Right lobe of liver (tissue), 6 donors: ENCODE results near the gene ADD2. TPM values are rescaled to one million over a fixed set of nuclear protein-coding genes. Genes with fewer than 3 reads are reported as not detected.
A peak's percentile ranks its signal among the peaks of the same experiment; 100 is the strongest.

ENCODE experiments used
- ATAC-seq, 4 donors: fragments of 200-7000 bp; cut with Tn5 transposase; one replicate each; pipeline ENCODE4 v1.9.1; 2020; ENCODE audit warnings: mild to moderate bottlenecking in 4 of 4, moderate library complexity in 4 of 4
- DNase-seq, 3 donors: peaks; one replicate each; pipeline ENCODE4 v3.0.0-alpha.2; 2020
- H3K27ac ChIP-seq, 3 donors: fragments of 200-600 bp; one replicate each; pipeline ENCODE4 v1.8.0; 2022
- H3K27me3 ChIP-seq, 2 donors: fragments of 200-600 bp; one replicate each; pipeline ENCODE4 v1.8.0; 2022
- H3K36me3 ChIP-seq, 4 donors: fragments of 200-600 bp; sonication (generic) in 1 of 4; one replicate each; pipeline versions ENCODE4 v1.5.1 to v1.8.0; 2017 to 2022; ENCODE audit warnings: control low read depth in 1 of 4
- H3K4me1 ChIP-seq, 4 donors: fragments of 200-600 bp; sonication (generic) in 1 of 4; one replicate each; pipeline versions ENCODE4 v1.5.1 to v1.8.0; 2017 to 2022; ENCODE audit warnings: control low read depth in 1 of 4
- H3K4me3 ChIP-seq, 3 donors: fragments of 200-600 bp; one replicate each; pipeline ENCODE4 v1.8.0; 2022
- H3K9me3 ChIP-seq, 4 donors: fragments of 200-600 bp; sonication (generic) in 1 of 4; one replicate each; pipeline versions ENCODE4 v1.5.1 to v1.8.0; 2017 to 2022; ENCODE audit warnings: control low read depth in 1 of 4
- POLR2A ChIP-seq: fragments of 450-650 bp; IDR thresholded peaks from one replicate; pipeline ENCODE4 v1.6.1; 2017; ENCODE audit warnings: antibody characterized with exemption, mild to moderate bottlenecking
- WGBS: methylation state at CpG from one replicate; pipeline ENCODE4 v1.1.6; 2018; ENCODE audit warnings: low coverage, low lambda C conversion rate; ENCODE audit not compliant: insufficient coverage; ENCODE audit errors: missing lambda C conversion rate; 5-methylcytosine and 5-hydroxymethylcytosine counted together
- intact Hi-C, 2 donors: fragments of 100-400 bp; cut with DNase I; formaldehyde crosslinking; loops; one replicate each; pipeline versions ENCODE4 v1.11.2 to v1.14.1; 2022
- total RNA-seq, 6 experiments: library from RNA; depleted of rRNA in 2 of 6; stranded (reverse); fragments of >200 nt in 2 of 6; fragmentation: NEBNext Ultra II Directional in 3 of 6; extraction: Animal tissue kit (Norgen Biotek cat#: 25700) in 3 of 6; gene quantifications; one replicate each; pipeline versions ENCODE4 v1.1.0 to v1.2.4, GENCODE V29; 2016 to 2023
- TF ChIP-seq, protein P1 (sequence below), 4 donors: fragments of 200-600 bp in 3 of 4; fragments of 450-650 bp in 1 of 4; IDR thresholded peaks; one replicate each; pipeline versions ENCODE4 v1.5.1 to v1.8.0; 2016 to 2022; ENCODE audit warnings: antibody characterized with exemption in 4 of 4, mild to moderate bottlenecking in 2 of 4
- donor health status: DM: no; HTN: yes; CAD: no.
- donor health status: DM: no; HTN: no; CAD: no.
- donor health status: DM: no; HTN: no; CAD: no.
- donor health status: DM: no; HTN: yes; CAD: no.
- donor health status: DM: no; HTN: yes; CAD: no.

Gene ADD2
- total RNA-seq, 6 experiments from 2014 or later: under 0.01 to 1.00 (median 0.14) TPM; not detected in 1

DNA sequence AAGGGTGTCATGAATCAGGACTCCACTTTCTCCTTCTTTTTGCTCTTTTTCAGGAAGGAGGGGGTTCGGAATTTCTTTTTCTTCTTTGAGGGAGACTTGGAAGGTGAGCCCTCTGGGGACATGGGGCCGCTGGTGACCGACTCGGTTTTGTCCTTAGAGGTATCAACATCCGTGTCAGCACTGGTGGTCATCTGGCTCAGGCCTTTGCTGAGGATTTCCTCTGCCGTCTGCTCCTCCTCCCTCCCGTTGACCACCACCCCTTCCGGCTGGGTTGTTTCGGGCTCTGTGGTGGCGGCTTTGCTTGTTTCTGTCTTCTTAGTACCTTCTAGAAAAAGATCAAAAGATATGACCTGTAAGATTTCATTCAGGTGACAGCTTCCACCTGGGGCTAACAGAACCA, 104.6 kb downstream of the ADD2 start:
- no peak for TF ChIP-seq POLR2A
- TF ChIP-seq, protein P1, sequence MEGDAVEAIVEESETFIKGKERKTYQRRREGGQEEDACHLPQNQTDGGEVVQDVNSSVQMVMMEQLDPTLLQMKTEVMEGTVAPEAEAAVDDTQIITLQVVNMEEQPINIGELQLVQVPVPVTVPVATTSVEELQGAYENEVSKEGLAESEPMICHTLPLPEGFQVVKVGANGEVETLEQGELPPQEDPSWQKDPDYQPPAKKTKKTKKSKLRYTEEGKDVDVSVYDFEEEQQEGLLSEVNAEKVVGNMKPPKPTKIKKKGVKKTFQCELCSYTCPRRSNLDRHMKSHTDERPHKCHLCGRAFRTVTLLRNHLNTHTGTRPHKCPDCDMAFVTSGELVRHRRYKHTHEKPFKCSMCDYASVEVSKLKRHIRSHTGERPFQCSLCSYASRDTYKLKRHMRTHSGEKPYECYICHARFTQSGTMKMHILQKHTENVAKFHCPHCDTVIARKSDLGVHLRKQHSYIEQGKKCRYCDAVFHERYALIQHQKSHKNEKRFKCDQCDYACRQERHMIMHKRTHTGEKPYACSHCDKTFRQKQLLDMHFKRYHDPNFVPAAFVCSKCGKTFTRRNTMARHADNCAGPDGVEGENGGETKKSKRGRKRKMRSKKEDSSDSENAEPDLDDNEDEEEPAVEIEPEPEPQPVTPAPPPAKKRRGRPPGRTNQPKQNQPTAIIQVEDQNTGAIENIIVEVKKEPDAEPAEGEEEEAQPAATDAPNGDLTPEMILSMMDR (IDR thresholded peaks at IDR 0.05): no peak
- intact Hi-C loops: no loop called here

DNA sequence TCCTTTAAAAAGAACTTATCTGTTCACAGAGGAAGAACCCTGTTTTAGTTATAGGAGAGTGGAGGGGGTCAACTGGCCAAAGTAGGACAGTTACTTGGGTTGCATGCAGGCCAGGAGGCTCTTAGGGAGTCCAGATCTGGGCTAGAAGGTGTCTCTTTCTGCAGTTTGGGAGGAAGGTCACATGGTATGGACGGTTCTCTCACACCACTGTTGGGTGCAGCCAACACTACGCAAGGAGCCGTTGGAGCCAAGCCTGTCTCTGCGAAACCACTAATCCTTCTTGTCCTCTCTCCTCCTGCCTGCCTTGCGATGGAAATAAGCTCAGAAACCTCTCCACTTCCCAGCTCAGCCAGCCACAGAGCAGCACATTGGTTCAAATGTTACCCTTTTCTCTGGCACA, 108.4 kb downstream of the ADD2 start:
- H3K4me1 ChIP-seq: no peaks in the 10 kb centered on the region
- intact Hi-C loops: no loop called here
- TF ChIP-seq, protein P1 (IDR thresholded peaks at IDR 0.05): no peak
- TF ChIP-seq POLR2A: no peak
- WGBS: 48% methylated on average over 2 of the region's 5 CpGs
- no peak overlapping the region for H3K27ac ChIP-seq
- no peaks in the 10 kb centered on the region for H3K36me3 ChIP-seq
- ATAC-seq (no peak), DNase-seq (no peak)
- H3K9me3 ChIP-seq: no peaks in the 10 kb centered on the region
- H3K27me3 ChIP-seq: no peaks in the 10 kb centered on the region
- no peak overlapping the region for H3K4me3 ChIP-seq

More for the DNA sequence above, 104.6 kb downstream of the ADD2 start:
- Histone ChIP-seq H3K9me3 (no peaks in the 10 kb centered on the region), H3K27me3 (no peaks in the 10 kb centered on the region), H3K4me1 (no peaks in the 10 kb centered on the region), H3K36me3 (no peaks in the 10 kb centered on the region), H3K27ac (no peak overlapping the region), H3K4me3 (no peak overlapping the region)
- ATAC-seq: no peak
- WGBS: 73% methylated on average over 3 of the region's 10 CpGs
- peak in 1 of 3 donors; percentile 27 for DNase-seq

DNA sequence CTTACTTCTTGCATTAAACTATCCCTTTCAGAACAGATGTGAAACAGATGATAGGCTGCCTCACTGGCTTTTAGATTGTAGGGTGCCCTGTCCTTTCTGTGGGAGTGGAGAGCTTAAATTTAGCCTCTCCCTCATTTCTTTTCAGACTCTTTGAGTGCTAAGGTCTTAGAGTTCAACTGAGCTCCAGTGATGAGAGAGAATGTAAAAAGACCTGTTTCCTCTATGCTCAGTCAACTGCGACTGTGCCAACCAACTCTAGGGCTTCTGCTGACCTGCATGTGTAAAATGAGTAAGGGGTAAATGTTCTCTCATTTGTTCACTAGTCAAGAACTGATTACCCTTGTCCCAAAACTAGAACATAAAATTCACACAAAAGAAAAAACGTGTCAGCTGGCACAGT, 109.5 kb downstream of the ADD2 start:
- H3K4me3 ChIP-seq: no peak overlapping the region
- ATAC-seq: no peak
- H3K9me3 ChIP-seq: no peaks in the 10 kb centered on the region
- H3K4me1 ChIP-seq: no peaks in the 10 kb centered on the region
- H3K27me3 ChIP-seq: no peaks in the 10 kb centered on the region
- 32% methylated on average over 2 of the region's 2 CpGs for WGBS
- no peaks in the 10 kb centered on the region for H3K36me3 ChIP-seq
- no peak for TF ChIP-seq POLR2A
- DNase-seq: no peak
- H3K27ac ChIP-seq: no peak overlapping the region
- intact Hi-C loops: no loop called here

DNA sequence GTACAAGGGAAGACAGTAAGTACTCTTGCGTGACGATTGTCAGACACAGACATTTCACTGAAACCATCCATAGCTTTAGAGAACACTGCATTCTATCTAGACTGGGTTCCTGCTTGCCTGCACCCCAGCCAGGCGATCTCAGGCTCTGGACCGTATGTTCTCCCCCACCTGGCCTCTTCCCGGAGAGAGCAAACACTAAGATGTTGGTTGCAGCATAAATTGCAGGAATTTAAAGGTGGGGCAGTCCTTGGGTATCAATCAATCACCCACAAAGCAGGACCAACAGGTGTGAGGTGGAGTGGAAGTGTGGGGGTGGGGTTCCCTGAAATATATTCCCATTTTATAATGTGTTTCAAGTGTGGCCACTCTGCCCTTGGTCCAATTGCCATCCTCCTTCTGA, 110.8 kb downstream of the ADD2 start:
- no peaks in the 10 kb centered on the region for H3K9me3 ChIP-seq
- ATAC-seq (no peak), DNase-seq (no peak)
- TF ChIP-seq, protein P1 (IDR thresholded peaks at IDR 0.05): no peak
- TF ChIP-seq POLR2A: no peak
- no peaks in the 10 kb centered on the region for H3K4me1 ChIP-seq
- no peaks in the 10 kb centered on the region for H3K36me3 ChIP-seq
- no peak overlapping the region for H3K27ac ChIP-seq
- no peak overlapping the region for H3K4me3 ChIP-seq
- no peaks in the 10 kb centered on the region for H3K27me3 ChIP-seq
- 46% methylated on average over 5 of the region's 5 CpGs for WGBS
- intact Hi-C loops: no loop called here

DNA sequence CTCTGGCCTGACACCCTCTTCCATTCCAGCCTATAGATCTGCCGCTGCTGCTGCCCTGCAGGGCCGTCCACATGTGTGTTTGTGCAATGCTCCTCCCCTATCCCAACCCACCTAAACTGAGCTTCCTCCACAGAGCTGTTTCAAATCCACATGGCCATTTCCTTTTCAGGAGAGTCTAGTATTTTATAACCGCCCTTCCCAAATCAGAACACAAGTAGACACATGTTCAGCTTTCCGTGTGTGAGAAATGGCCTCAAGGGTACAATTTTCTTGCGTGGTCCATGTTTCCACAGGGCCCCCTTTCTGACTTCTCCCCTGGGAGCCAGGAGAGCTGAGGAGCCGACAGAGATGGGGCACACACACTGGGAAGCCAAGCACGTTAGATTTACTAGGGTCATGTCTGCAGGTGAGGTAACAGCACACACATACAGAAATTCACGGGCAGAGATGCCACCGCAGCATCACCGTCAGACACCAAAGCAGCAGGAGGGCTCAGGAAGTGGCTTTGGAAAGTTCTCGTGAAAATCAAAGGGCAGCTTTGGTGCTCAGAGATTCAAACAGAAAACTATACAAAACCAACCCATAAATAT, 111.5 kb downstream of the ADD2 start:
- H3K9me3 ChIP-seq: no peaks in the 10 kb centered on the region
- no peak for ATAC-seq
- WGBS: 42% methylated on average over 11 of the region's 11 CpGs

More for the DNA sequence above, 111.5 kb downstream of the ADD2 start:
- intact Hi-C loops: no loop called here
- no peak for DNase-seq
- Histone ChIP-seq H3K4me3 (no peak overlapping the region), H3K36me3 (no peaks in the 10 kb centered on the region), H3K27me3 (no peaks in the 10 kb centered on the region), H3K4me1 (no peaks in the 10 kb centered on the region), H3K27ac (no peak overlapping the region)
- no peak for TF ChIP-seq POLR2A
- TF ChIP-seq, protein P1 (IDR thresholded peaks at IDR 0.05): no peak
